Adrenal gland (tissue), 5 donors: ENCODE data around the gene NOS1.

Experiments used
- POLR2A ChIP-seq, 2 donors: fragments of 450-650 bp; IDR thresholded peaks; one replicate each; pipeline ENCODE4 v1.6.1; 2017; ENCODE audit warnings: antibody characterized with exemption in 2 of 2, mild to moderate bottlenecking in 2 of 2, moderate library complexity in 1 of 2
- TF ChIP-seq, protein P1 (sequence below), 6 experiments: fragments of 450-650 bp in 4 of 6; fragments of 200-600 bp in 2 of 6; sonication (generic) in 1 of 6; IDR thresholded peaks; 1 replicate in 5 of 6; 2 replicates in 1 of 6; pipeline versions ENCODE4 v1.5.1 to v1.8.0; 2016 to 2021; ENCODE audit warnings: antibody characterized with exemption in 6 of 6, mild to moderate bottlenecking in 2 of 6, moderate library complexity in 1 of 6
- donor health status: DM: no; HTN: no; CAD: no.

DNA sequence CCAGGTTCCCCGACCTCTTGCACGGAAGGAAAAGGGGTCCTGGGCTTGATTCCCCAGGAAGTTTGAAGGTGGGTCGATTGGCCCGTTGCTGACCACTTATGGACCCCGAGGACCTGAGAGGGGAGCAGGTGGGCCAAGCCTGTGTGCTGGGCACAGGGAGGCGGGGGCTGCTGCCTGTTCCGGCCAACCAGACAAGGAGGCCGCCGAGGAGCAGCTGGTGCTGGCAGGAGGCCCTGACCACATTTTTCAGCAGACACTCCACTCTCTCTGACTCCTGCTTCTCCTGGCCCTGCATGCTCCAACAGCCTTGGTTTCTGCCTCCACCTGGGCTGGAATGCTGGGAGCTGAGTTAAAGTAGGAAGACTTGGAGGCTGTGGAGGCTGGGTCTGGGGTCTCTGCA is 42.8 kb downstream of the NOS1 start:
- TF ChIP-seq, protein P1, sequence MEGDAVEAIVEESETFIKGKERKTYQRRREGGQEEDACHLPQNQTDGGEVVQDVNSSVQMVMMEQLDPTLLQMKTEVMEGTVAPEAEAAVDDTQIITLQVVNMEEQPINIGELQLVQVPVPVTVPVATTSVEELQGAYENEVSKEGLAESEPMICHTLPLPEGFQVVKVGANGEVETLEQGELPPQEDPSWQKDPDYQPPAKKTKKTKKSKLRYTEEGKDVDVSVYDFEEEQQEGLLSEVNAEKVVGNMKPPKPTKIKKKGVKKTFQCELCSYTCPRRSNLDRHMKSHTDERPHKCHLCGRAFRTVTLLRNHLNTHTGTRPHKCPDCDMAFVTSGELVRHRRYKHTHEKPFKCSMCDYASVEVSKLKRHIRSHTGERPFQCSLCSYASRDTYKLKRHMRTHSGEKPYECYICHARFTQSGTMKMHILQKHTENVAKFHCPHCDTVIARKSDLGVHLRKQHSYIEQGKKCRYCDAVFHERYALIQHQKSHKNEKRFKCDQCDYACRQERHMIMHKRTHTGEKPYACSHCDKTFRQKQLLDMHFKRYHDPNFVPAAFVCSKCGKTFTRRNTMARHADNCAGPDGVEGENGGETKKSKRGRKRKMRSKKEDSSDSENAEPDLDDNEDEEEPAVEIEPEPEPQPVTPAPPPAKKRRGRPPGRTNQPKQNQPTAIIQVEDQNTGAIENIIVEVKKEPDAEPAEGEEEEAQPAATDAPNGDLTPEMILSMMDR (IDR thresholded peaks at IDR 0.05), result no peak
- TF ChIP-seq POLR2A (IDR thresholded peaks at IDR 0.05), result no peak
